GM18505 (cell line): Measurements from ENCODE around the gene PHLDB3.

ENCODE experiments used
- ATAC-seq: cut with Tn5 transposase; IDR thresholded peaks from one replicate; pipeline ENCODE4 v1.9.1; 2021; ENCODE audit not compliant: unreplicated experiment
- POLR2A ChIP-seq: IDR thresholded peaks from 4 replicates; pipeline ENCODE4 v1.6.1; 2011; ENCODE audit warnings: borderline replicate concordance; ENCODE audit not compliant: insufficient read depth, insufficient read length; ENCODE audit errors: extremely low read depth

Gene PHLDB3

GRCh38 chr19:43462785-43463380 lies 41.7 kb downstream of the PHLDB3 start:
- no peak for ATAC-seq
- TF ChIP-seq POLR2A, result no peak

DNA sequence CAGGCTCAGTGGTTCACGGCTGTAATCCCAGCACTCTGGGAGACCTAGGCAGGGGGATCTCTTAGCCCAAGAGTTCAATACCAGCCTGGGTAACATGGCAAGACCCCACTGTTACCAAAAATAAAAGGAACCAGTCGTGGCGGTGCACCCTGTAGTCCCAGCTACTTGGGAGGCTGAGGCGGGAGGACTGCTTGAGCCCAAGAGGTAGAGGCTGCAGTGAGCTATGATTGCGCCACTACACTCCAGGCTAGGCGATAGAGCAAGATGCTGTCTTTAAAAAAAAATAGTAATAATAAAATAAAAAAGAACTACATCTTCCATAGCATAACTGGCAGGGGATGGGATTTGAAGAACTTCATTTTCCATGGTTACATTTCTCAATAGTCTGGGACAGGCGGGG lies 42.2 kb downstream of the PHLDB3 start:
- no peak for TF ChIP-seq POLR2A
- ATAC-seq, result no peak

GRCh38 chr19:43461303-43461702 lies 43.2 kb downstream of the PHLDB3 start:
- TF ChIP-seq POLR2A, result no peak

DNA sequence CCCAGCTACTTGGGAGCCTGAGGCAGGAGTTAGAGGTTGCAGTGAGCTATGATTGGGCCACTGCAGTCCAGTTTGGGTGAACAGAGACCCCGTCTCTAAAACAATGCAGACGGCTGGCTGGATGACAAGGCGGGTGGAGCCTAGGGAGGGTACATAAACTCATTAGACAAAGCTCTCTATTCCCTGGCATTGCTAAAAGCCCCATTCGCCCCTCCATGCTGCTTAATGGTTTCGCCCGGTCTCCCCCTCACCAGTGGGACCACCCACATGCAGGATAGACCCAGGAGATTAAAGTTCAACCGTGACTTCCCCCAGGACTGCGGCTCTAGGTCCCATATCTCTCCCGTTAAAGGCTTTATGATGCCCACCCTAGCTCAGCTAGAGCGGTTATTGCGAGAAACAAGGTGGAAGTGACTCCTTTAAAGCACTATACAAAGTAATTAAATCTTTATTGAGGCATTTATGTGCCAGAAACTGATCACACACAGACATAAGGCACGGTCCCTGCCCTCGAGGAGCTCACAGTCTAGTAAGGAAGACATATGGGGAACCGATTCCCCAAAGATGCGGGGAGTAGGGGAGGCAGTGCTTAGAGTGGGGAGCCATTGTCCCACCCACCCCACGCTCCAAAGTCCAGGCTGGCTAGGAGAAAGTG lies 44.1 kb downstream of the PHLDB3 start:
- no peak for TF ChIP-seq POLR2A
- no peak for ATAC-seq

More at GRCh38 chr19:43461303-43461702, 43.2 kb downstream of the PHLDB3 start:
- ATAC-seq, result no peak

- no peak for ATAC-seq
- TF ChIP-seq POLR2A, result no peak
Measured at GRCh38 chr19:43457809-43458208, 46.7 kb downstream of the PHLDB3 start.

GRCh38 chr19:43455321-43456113 lies 49.0 kb downstream of the PHLDB3 start:
- ATAC-seq, result no peak
- TF ChIP-seq POLR2A, result no peak

DNA sequence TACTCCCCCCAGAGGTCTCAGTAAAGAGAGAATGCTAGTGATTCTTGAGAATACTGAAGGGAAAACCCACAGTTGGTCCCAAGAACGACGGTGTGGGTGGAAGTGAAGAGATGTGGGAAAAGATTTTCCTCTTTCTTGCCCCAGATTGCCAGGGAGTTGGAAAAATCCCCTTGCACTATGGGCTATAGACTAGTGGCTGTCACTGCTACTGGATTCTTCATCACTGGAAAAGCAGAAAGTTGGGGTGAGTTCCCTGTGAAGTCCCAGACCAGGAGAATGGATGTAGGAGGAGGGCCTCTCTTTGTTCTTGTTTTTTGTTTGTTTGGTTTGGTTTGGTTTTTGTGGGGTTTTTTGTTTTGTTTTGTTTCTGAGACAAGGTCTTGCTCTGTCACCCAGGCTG lies 50.5 kb downstream of the PHLDB3 start:
- TF ChIP-seq POLR2A, result no peak
- no peak for ATAC-seq

DNA sequence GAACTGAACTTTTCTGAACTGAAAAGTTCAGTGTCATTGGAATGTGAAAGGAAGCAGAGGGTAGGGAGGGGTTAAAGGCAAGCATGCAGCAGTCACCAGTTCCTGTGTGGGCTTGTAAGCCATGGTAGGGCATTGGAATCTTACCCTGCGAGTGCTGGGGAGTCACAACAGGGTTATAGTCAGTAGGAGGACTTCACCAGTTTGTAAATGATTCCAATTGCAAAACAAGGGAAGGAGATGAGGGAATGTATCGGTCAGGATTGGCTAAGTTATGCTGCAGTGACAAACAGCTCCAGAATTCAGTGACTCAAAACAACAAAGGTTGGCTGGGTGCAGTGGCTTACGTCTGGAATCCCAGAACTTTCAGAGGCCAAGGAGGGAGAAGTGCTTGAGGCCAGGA lies 52.0 kb downstream of the PHLDB3 start:
- ATAC-seq, result no peak

GRCh38 chr19:43450545-43450997 lies 54.0 kb downstream of the PHLDB3 start:
- no peak for ATAC-seq

More for the DNA sequence above, 52.0 kb downstream of the PHLDB3 start:
- no peak for TF ChIP-seq POLR2A

DNA sequence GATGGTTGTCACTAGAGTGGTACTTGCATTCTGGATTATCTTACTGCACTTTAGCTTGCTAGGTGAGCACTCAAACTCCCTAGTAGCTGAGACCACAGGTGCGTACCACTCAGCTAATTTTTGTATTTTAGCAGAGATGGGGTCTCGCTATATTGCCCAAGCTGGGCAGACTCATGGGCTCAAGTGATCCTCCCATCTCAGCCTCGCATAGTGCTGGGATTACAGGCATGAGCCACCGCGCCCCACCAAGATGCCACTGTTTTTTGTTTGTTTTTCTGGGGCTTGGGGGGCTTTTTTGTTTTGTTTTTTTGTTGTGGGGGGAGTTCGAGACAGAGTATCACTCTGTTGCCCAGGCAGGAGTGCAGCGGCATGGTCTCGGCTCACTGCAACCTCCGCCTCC lies 56.9 kb downstream of the PHLDB3 start:
- TF ChIP-seq POLR2A, result no peak

More at GRCh38 chr19:43450545-43450997, 54.0 kb downstream of the PHLDB3 start:
- TF ChIP-seq POLR2A, result no peak

DNA sequence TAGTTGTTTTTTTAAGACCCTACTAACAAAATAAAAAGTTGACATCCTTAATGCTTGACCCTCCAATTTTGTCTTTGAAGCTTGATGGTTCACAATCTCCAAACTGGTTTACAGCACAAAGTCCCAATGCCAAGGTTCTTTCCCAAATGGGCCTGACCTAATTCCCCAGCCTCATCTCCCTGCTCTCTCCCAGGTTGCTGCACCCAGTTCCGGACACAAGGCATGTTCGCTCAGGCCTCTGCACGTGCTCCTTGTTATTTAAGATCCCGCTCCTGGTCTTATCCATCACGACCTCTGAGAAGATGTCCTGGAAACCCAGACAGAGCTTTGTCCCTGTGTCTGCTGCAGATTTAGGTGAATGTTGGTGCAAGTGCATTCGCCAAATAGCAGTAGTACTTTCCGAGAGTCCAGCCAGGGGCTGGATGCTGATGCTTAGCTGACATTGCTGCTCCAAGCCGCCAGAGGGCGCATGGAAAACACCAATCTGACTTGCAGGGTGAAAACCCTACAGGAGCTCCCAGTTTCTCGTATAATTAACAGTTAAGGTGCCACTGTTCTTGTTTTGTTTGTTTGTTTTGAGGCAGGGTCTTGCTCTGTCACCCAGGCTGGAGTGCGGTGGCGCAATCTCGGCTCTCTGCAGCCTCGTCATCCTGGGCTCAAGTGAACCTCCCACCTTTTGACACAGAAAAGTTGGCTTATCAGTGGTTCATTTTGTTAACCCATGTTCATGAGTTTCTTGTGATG lies 57.6 kb downstream of the PHLDB3 start:
- ATAC-seq, result no peak
- TF ChIP-seq POLR2A, result no peak

More for the DNA sequence above, 56.9 kb downstream of the PHLDB3 start:
- no peak for ATAC-seq

DNA sequence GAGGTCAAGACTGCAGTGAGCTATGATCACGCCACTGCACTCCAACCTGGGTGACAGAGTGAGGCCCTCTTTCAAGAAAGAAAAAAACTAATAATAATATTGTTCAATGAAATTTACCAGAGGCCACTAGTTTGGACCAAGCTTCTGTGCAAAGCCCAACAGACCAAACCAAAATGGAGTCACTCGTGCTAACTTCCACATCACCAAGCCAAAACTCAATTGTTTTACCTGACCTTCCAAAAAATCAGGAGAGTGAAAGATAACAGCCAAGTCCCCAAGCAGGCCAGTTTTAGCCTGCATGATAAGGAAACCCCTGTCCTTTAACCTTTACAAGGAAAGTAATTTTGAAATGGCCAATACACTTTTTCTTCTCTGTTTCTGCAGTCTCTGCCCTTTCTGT lies 59.1 kb downstream of the PHLDB3 start:
- no peak for ATAC-seq
- no peak for TF ChIP-seq POLR2A
